ENCODE measurements around the gene CEP57L1.
A peak's percentile ranks its signal among the peaks of the same experiment; 100 is the strongest.
"Not testable (repeated sequence)": the region's sequence is repeated elsewhere in the genome, so short reads cannot be mapped to it uniquely, and the experiment has no call there.

The CEP57L1 gene

GRCh38 chr6:109081516-109082187, 13.7 kb upstream of the CEP57L1 start:
- Mint-ChIP-seq H3K27ac (no peak overlapping the region), H3K9me3 (no peaks in the 10 kb centered on the region), H3K36me3 (ENCODE audit: low read depth) (no peaks in the 10 kb centered on the region), H3K4me1 (ENCODE audit: low read depth) (peaks cover 7% of the 10 kb centered on the region), H3K27me3 (no peaks in the 10 kb centered on the region), H3K4me3 (no peak overlapping the region)
- intact Hi-C loops (cut with micrococcal nuclease): no loop called here

- no peak overlapping the region for H3K27ac Mint-ChIP-seq
- H3K9me3 Mint-ChIP-seq: no peaks in the 10 kb centered on the region
- no peak overlapping the region for H3K4me3 Mint-ChIP-seq
- peaks cover 7% of the 10 kb centered on the region for H3K4me1 Mint-ChIP-seq (ENCODE audit: low read depth)
- peaks cover 2% of the 10 kb centered on the region for H3K36me3 Mint-ChIP-seq (ENCODE audit: low read depth)
- H3K27me3 Mint-ChIP-seq: no peaks in the 10 kb centered on the region
- intact Hi-C loops (cut with micrococcal nuclease): no loop called here
Observed at GRCh38 chr6:109082188-109082577, 13.1 kb upstream of the CEP57L1 start.

- no peak overlapping the region for H3K4me3 Mint-ChIP-seq
- no peaks in the 10 kb centered on the region for H3K27me3 Mint-ChIP-seq
- intact Hi-C loops (cut with micrococcal nuclease): no loop called here
- H3K36me3 Mint-ChIP-seq (ENCODE audit: low read depth): peaks cover 5% of the 10 kb centered on the region
- H3K9me3 Mint-ChIP-seq: no peaks in the 10 kb centered on the region
- H3K27ac Mint-ChIP-seq: no peak overlapping the region
- peaks cover 16% of the 10 kb centered on the region for H3K4me1 Mint-ChIP-seq (ENCODE audit: low read depth)
Observed at GRCh38 chr6:109083657-109084056, 11.7 kb upstream of the CEP57L1 start.

GRCh38 chr6:109084146-109084545, 11.2 kb upstream of the CEP57L1 start:
- H3K9me3 Mint-ChIP-seq; H3K36me3 Mint-ChIP-seq (ENCODE audit: low read depth); H3K4me3 Mint-ChIP-seq; intact Hi-C loops (cut with micrococcal nuclease); H3K27ac Mint-ChIP-seq; H3K27me3 Mint-ChIP-seq: not testable (repeated sequence)
- H3K4me1 Mint-ChIP-seq (ENCODE audit: low read depth): peaks cover 16% of the 10 kb centered on the region

- Mint-ChIP-seq H3K27me3 (no peaks in the 10 kb centered on the region), H3K9me3 (no peaks in the 10 kb centered on the region), H3K4me3 (no peak overlapping the region), H3K27ac (no peak overlapping the region), H3K4me1 (ENCODE audit: low read depth) (peaks cover 30% of the 10 kb centered on the region), H3K36me3 (ENCODE audit: low read depth) (peaks cover 5% of the 10 kb centered on the region)
- intact Hi-C loops (cut with micrococcal nuclease): no loop called here
Observed at GRCh38 chr6:109087661-109088264, 7.5 kb upstream of the CEP57L1 start.

- intact Hi-C loops (cut with micrococcal nuclease): no loop called here
- H3K4me3 Mint-ChIP-seq: no peak overlapping the region
- no peak overlapping the region for H3K27ac Mint-ChIP-seq
- no peaks in the 10 kb centered on the region for H3K27me3 Mint-ChIP-seq
- peaks cover 34% of the 10 kb centered on the region for H3K4me1 Mint-ChIP-seq (ENCODE audit: low read depth)
- H3K9me3 Mint-ChIP-seq: no peaks in the 10 kb centered on the region
- peaks cover 10% of the 10 kb centered on the region for H3K36me3 Mint-ChIP-seq (ENCODE audit: low read depth)
Observed at GRCh38 chr6:109088995-109089394, 6.3 kb upstream of the CEP57L1 start.

- H3K4me3 Mint-ChIP-seq: peak overlapping the region; percentile 57
- H3K4me1 Mint-ChIP-seq (ENCODE audit: low read depth): peaks cover 34% of the 10 kb centered on the region
- H3K9me3 Mint-ChIP-seq: no peaks in the 10 kb centered on the region
- peaks cover 23% of the 10 kb centered on the region for H3K36me3 Mint-ChIP-seq (ENCODE audit: low read depth)
- H3K27ac Mint-ChIP-seq: no peak overlapping the region
- intact Hi-C loops (cut with micrococcal nuclease): loop anchor here (5.0 kb wide), 1 partner anchor 1134 kb away; the partner anchor contains the start of gene SEC63
- no peaks in the 10 kb centered on the region for H3K27me3 Mint-ChIP-seq
Observed at GRCh38 chr6:109091314-109092024, 3.8 kb upstream of the CEP57L1 start.

- Mint-ChIP-seq H3K27ac (no peak overlapping the region), H3K27me3 (no peaks in the 10 kb centered on the region), H3K36me3 (ENCODE audit: low read depth) (peaks cover 22% of the 10 kb centered on the region)
Observed at GRCh38 chr6:109092074-109092473, 3.2 kb upstream of the CEP57L1 start.

GRCh38 chr6:109093732-109094415, 1.4 kb upstream of the CEP57L1 start:
- Mint-ChIP-seq H3K4me3 (peak overlapping the region; percentile 88), H3K9me3 (no peaks in the 10 kb centered on the region), H3K27ac (peak overlapping the region; percentile 100), H3K27me3 (no peaks in the 10 kb centered on the region), H3K36me3 (ENCODE audit: low read depth) (peaks cover 17% of the 10 kb centered on the region), H3K4me1 (ENCODE audit: low read depth) (peaks cover 30% of the 10 kb centered on the region)
- intact Hi-C loops (cut with micrococcal nuclease): loop anchor here (2.0 to 5.0 kb wide), 2 partner anchors 535 to 1137 kb away; partner anchors contain the start of gene SEC63

More at GRCh38 chr6:109092074-109092473, 3.2 kb upstream of the CEP57L1 start:
- no peaks in the 10 kb centered on the region for H3K9me3 Mint-ChIP-seq
- intact Hi-C loops (cut with micrococcal nuclease): loop anchor here (5.0 kb wide), 1 partner anchor 1135 kb away; the partner anchor contains the start of gene SEC63
- peaks cover 37% of the 10 kb centered on the region for H3K4me1 Mint-ChIP-seq (ENCODE audit: low read depth)
- H3K4me3 Mint-ChIP-seq: peak overlapping the region; percentile 57

- Mint-ChIP-seq H3K4me1 (ENCODE audit: low read depth) (peaks cover 31% of the 10 kb centered on the region), H3K9me3 (no peaks in the 10 kb centered on the region), H3K4me3 (peak within 1 kb of the TSS; percentile 88), H3K27me3 (no peaks in the 10 kb centered on the region), H3K27ac (peak within 1 kb of the TSS; percentile 100), H3K36me3 (ENCODE audit: low read depth) (peaks cover 17% of the 10 kb centered on the region)
- intact Hi-C loops (cut with micrococcal nuclease): loop anchor here (1.0 to 5.0 kb wide), 3 partner anchors 288 to 1137 kb away; partner anchors contain the start of genes CD164 and SEC63
Observed at GRCh38 chr6:109094416-109095035, 781 bp upstream of the CEP57L1 start, which contains the start of gene SESN1. Gene SESN1 (minus strand): TSS chr6:109094846. CDS start chr6:109094073, 773 bp downstream.

- Mint-ChIP-seq H3K9me3 (no peaks in the 10 kb centered on the region), H3K27me3 (no peaks in the 10 kb centered on the region), H3K36me3 (ENCODE audit: low read depth) (peaks cover 17% of the 10 kb centered on the region), H3K4me1 (ENCODE audit: low read depth) (peaks cover 26% of the 10 kb centered on the region), H3K27ac (peak overlapping the region; percentile 100), H3K4me3 (peak overlapping the region; percentile 88)
- intact Hi-C loops (cut with micrococcal nuclease): loop anchor here (1.0 to 2.0 kb wide), 2 partner anchors 287 to 537 kb away; partner anchors contain the start of gene CD164
Observed at GRCh38 chr6:109095835-109096084, 453 bp downstream of the CEP57L1 start.

GRCh38 chr6:109096208-109096607, 901 bp downstream of the CEP57L1 start:
- no peaks in the 10 kb centered on the region for H3K9me3 Mint-ChIP-seq
- peak overlapping the region; percentile 88 for H3K4me3 Mint-ChIP-seq
- H3K27me3 Mint-ChIP-seq: no peaks in the 10 kb centered on the region
- H3K4me1 Mint-ChIP-seq (ENCODE audit: low read depth): peaks cover 24% of the 10 kb centered on the region
- H3K36me3 Mint-ChIP-seq (ENCODE audit: low read depth): peaks cover 17% of the 10 kb centered on the region
- intact Hi-C loops (cut with micrococcal nuclease): no loop called here
- H3K27ac Mint-ChIP-seq: peak overlapping the region; percentile 100

- no peak overlapping the region for H3K27ac Mint-ChIP-seq
- H3K36me3 Mint-ChIP-seq (ENCODE audit: low read depth): peaks cover 26% of the 10 kb centered on the region
- intact Hi-C loops (cut with micrococcal nuclease): no loop called here
- H3K4me3 Mint-ChIP-seq: no peak overlapping the region
- no peaks in the 10 kb centered on the region for H3K27me3 Mint-ChIP-seq
- no peaks in the 10 kb centered on the region for H3K9me3 Mint-ChIP-seq
- H3K4me1 Mint-ChIP-seq (ENCODE audit: low read depth): peaks cover 15% of the 10 kb centered on the region
Observed at GRCh38 chr6:109097661-109098060, 2.4 kb downstream of the CEP57L1 start.

Measured in dendritic cell treated with granulocyte-macrophage colony-stimulating factor and Interleukin-4, amounts not matched to agents 40 ng/mL and 50 ng/mL, for 4 days (primary cell).